K562 (cell line): Measurements from ENCODE around the gene GORASP1. TPM values are rescaled to one million over a fixed set of nuclear protein-coding genes. Genes with fewer than 3 reads are reported as not detected.

Source experiments
- BACH1 ChIP-seq: fragments of 200-800 bp; sonication (Bioruptor generic); IDR thresholded peaks from 2 replicates; pipeline ENCODE4 v1.6.1; 2016; ENCODE audit warnings: missing genetic modification characterization, missing compliant biosample characterization
- CHAMP1 ChIP-seq: fragments of 450-650 bp; IDR thresholded peaks from 2 replicates; pipeline ENCODE4 v1.6.1; 2016; ENCODE audit warnings: mild to moderate bottlenecking
- CREB5 ChIP-seq: fragments of 250-450 bp; sonication (Bioruptor Pico); IDR thresholded peaks from 2 replicates; pipeline ENCODE4 v1.5.0; 2020; ENCODE audit warnings: mild to moderate bottlenecking
- CSDE1 ChIP-seq, 2 experiments: fragments of 450-650 bp; IDR thresholded peaks; 2 replicates each; pipeline ENCODE4 v1.6.1; 2016; ENCODE audit warnings: mild to moderate bottlenecking in 1 of 2
- GABPB2 ChIP-seq: fragments of 250-450 bp; sonication (Bioruptor Pico); conservative IDR thresholded peaks from 2 replicates; pipeline ENCODE4 v1.5.1; 2021; ENCODE audit warnings: mild to moderate bottlenecking
- HIVEP1 ChIP-seq: fragments of 250-450 bp; sonication (Bioruptor Pico); IDR thresholded peaks from 2 replicates; pipeline ENCODE4 v1.4.0; 2020; ENCODE audit warnings: mild to moderate bottlenecking
- HNRNPL ChIP-seq: fragments of 200-400 bp; formaldehyde crosslinking; IDR thresholded peaks from 2 replicates; pipeline ENCODE4 v1.6.1; 2017; ENCODE audit warnings: low read depth, mild to moderate bottlenecking, low read length
- LEF1 ChIP-seq: fragments of 450-650 bp; IDR thresholded peaks from 2 replicates; pipeline ENCODE4 v1.6.1; 2016; ENCODE audit warnings: mild to moderate bottlenecking
- MAX ChIP-seq: sonication (generic); formaldehyde crosslinking; IDR thresholded peaks from 2 replicates; pipeline ENCODE4 v1.9.0; 2022; ENCODE audit warnings: mild to moderate bottlenecking, missing genetic modification reagents
- MAZ ChIP-seq, 2 experiments: fragments of 450-650 bp in 1 of 2; sonication (generic) in 1 of 2; formaldehyde crosslinking; IDR thresholded peaks in 1 of 2; conservative IDR thresholded peaks in 1 of 2; 2 replicates each; pipeline versions ENCODE4 v1.4.0 to v1.5.0; 2020; ENCODE audit warnings: mild to moderate bottlenecking in 1 of 2, missing genetic modification reagents in 1 of 2
- NCOA6 ChIP-seq: fragments of 450-650 bp; IDR thresholded peaks from 2 replicates; pipeline ENCODE4 v1.6.1; 2017; ENCODE audit warnings: mild to moderate bottlenecking
- NFIX ChIP-seq: fragments of 250-450 bp; sonication (Bioruptor Pico); IDR thresholded peaks from 2 replicates; pipeline ENCODE4 v1.4.0; 2020; ENCODE audit warnings: low read depth, mild to moderate bottlenecking, moderate library complexity
- NFRKB ChIP-seq: fragments of 450-650 bp; IDR thresholded peaks from 2 replicates; pipeline ENCODE4 v1.6.1; 2016; ENCODE audit warnings: low read depth
- NR3C1 ChIP-seq: sonication (generic); formaldehyde crosslinking; IDR thresholded peaks from 2 replicates; pipeline ENCODE4 v1.8.1; 2022; ENCODE audit warnings: missing genetic modification reagents
- OTX1 ChIP-seq: fragments of 450-650 bp; formaldehyde crosslinking; IDR thresholded peaks from 2 replicates; pipeline ENCODE4 v1.4.0; 2022; ENCODE audit warnings: mild to moderate bottlenecking
- RBBP5 ChIP-seq: fragments of 200-600 bp; sonication (generic); IDR thresholded peaks from 2 replicates; pipeline ENCODE4 v1.6.1; 2012; ENCODE audit warnings: borderline replicate concordance, mild to moderate bottlenecking, low read length, control low read depth, inconsistent platforms; ENCODE audit not compliant: insufficient read depth, poor library complexity, severe bottlenecking
- RCOR1 ChIP-seq, 2 experiments: IDR thresholded peaks; 2 replicates each; pipeline ENCODE4 v1.6.1; 2012; ENCODE audit warnings: low read depth in 2 of 2, low read length in 2 of 2, borderline replicate concordance in 1 of 2, improper control_type of control experiment in 1 of 2
- SOX6 ChIP-seq: fragments of 450-650 bp; IDR thresholded peaks from 2 replicates; pipeline ENCODE4 v1.6.1; 2014; ENCODE audit warnings: mild to moderate bottlenecking
- SUPT5H ChIP-seq: fragments of 450-650 bp; IDR thresholded peaks from 2 replicates; pipeline ENCODE4 v1.6.1; 2016
- THAP12 ChIP-seq: fragments of 250-450 bp; sonication (Bioruptor Pico); IDR thresholded peaks from 2 replicates; pipeline ENCODE4 v1.9.0; 2021; ENCODE audit warnings: mild to moderate bottlenecking, inconsistent platforms
- ZBTB17 ChIP-seq: fragments of 450-650 bp; formaldehyde crosslinking; IDR thresholded peaks from 2 replicates; pipeline ENCODE4 v1.4.0; 2020; ENCODE audit warnings: mild to moderate bottlenecking
- ZNF12 ChIP-seq: sonication (generic); formaldehyde crosslinking; IDR thresholded peaks from 2 replicates; pipeline ENCODE4 v1.4.0; 2020; ENCODE audit warnings: mild to moderate bottlenecking, missing genetic modification reagents
- ZNF124 ChIP-seq: sonication (generic); formaldehyde crosslinking; IDR thresholded peaks from 2 replicates; pipeline ENCODE4 v1.8.1; 2022; ENCODE audit warnings: missing genetic modification reagents
- ZNF165 ChIP-seq: fragments of 250-450 bp; sonication (Bioruptor Pico); IDR thresholded peaks from 2 replicates; pipeline ENCODE4 v1.4.0; 2020; ENCODE audit warnings: borderline replicate concordance
- polyA plus RNA-seq, 8 experiments: library from polyadenylated mRNA; depleted of rRNA in 4 of 8; stranded (reverse) in 5 of 8; unstranded in 3 of 8; fragments of >200 nt; fragmentation: Nextera tagmentation in 2 of 8; fragmentation: Illumina TruSeq in 1 of 8; extraction: Ambion mirVana in 2 of 8; extraction: Trizol in 1 of 8; gene quantifications; 2 replicates each; pipeline versions ENCODE4 v1.2.1 to v1.2.3, GENCODE V29; 2011 to 2014; ENCODE audit warnings: inconsistent platforms in 1 of 8, missing spikeins in 1 of 8
- total RNA-seq, 7 experiments: library from RNA; depleted of rRNA in 6 of 7; stranded (reverse); fragments of >200 nt in 6 of 7; fragmentation: Illumina TruSeq in 2 of 7; extraction: Trizol in 2 of 7; gene quantifications; 2 replicates each; pipeline versions ENCODE4 v1.2.1 to v1.2.3, GENCODE V29; 2011 to 2021; ENCODE audit warnings: low replicate concordance in 1 of 7

GORASP1 gene
- total and polyA plus RNA-seq, 9 of the 15 experiments (the other 6 are each of a cell fraction or from before 2014, with no cell fraction given) = 8.4 to 87.9 (median 67.6) TPM

- TF ChIP-seq THAP12 (CRISPR knock-in tag) (0 out of 2 replicates have a peak, but pooled peaks have one; percentile 14), HNRNPL (no peak), GABPB2 (no peak), CREB5 (CRISPR knock-in tag) (no peak), ZNF124 (CRISPR knock-in tag) (no peak), NR3C1 (no peak), OTX1 (CRISPR knock-in tag) (no peak), ZNF165 (CRISPR knock-in tag) (0 out of 2 replicates have a peak, but pooled peaks have one; percentile 13), NFIX (CRISPR knock-in tag) (no peak), ZBTB17 (CRISPR knock-in tag) (peak; percentile 100), SOX6 (0 out of 2 replicates have a peak, but pooled peaks have one; percentile 20), BACH1 (no peak), CHAMP1 (no peak), RCOR1 (IDR thresholded peaks at IDR 0.05; ENCODE audit: borderline replicate concordance in 1 of 2, low read depth in 2 of 2, low read length in 2 of 2) (peak in 1 of 2 experiments; percentile 53; a peak in 2 of 4 replicates), NFRKB (no peak), HIVEP1 (no peak), SUPT5H (peak; percentile 65), CSDE1 (IDR thresholded peaks at IDR 0.05) (no peak), LEF1 (no peak), NCOA6 (no peak), ZNF12 (CRISPR knock-in tag) (no peak), MAZ (CRISPR knock-in tag; conservative IDR thresholded peaks at IDR 0.05 in 1 of 2, IDR thresholded peaks at IDR 0.05 in 1 of 2) (peak; percentile 62 to 83; a peak in 3 of 4 replicates), RBBP5 (peak; percentile 99), MAX (CRISPR knock-in tag) (peak; percentile 50; the same call in 1 of the 2 replicates)
Measured at GRCh38 chr3:39107388-39108199, at the start of gene GORASP1, which contains the start of gene TTC21A (continued).
